HG03108 (cell line): ENCODE data around the gene GAB2.

Source experiments
- ATAC-seq: cut with Tn5 transposase; IDR thresholded peaks from one replicate; pipeline ENCODE4 v1.9.1; 2021; ENCODE audit warnings: moderate library complexity; ENCODE audit not compliant: unreplicated experiment

GAB2 gene

DNA sequence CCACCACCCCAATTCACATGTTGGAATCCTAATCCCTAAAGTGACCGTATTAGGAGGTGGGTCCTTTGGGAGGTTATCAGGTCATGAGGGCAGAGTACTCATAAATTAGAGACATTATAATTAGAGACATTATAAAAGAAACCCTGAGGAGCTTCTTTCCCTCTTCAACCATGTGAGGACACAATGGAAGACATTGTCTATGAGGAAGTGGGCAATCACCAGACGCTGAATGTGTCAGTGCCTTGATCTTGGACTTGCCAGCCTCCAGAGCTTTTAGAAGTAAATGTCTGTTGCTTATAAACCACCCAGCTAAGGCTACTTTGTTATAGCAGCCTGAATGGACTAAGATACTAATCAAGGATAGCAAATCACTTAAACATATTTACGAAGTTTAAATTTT lies 14.8 kb downstream of the GAB2 start:
- ATAC-seq: no peak

DNA sequence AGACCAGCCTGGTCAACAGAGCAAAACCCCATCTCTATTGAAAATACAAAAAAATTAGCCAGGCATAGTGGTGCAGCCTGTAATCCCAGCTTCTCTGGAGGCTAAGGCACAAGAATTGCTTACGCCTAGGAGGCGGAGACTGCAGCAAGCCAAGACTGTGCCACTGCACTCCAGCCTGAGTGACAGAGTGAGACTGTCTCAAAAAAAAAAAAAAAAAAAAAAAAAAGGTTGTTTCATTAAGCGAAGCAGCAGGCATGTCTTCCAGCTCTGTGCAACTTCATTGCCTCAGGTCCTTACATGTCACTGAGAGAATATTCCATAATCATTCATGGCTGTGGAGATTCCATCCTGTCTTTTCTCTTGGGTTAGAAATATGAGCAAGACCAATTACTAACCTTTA lies 16.9 kb downstream of the GAB2 start:
- no peak for ATAC-seq

GRCh38 chr11:78400116-78400515 lies 17.5 kb downstream of the GAB2 start:
- ATAC-seq: no peak

DNA sequence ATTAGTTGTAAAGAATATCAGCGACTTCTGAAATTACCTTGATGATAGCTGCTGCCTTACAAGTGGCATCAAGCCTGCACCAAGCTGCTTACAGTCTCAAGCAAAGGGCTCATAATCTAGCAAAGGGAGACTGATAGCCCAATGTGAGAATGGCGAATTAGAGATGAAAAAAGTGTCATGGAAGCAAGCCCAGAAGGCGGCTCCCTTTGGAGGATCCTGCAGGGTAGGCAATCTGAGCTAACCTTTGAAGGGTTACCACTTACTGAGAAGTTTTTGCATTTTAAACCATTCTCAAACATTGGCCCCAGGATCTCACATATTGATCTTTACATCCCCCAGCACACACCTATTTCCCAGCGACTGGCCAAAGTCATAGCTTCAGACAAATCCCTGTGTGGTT lies 18.5 kb downstream of the GAB2 start:
- ATAC-seq: no peak

GRCh38 chr11:78398715-78399114 lies 18.9 kb downstream of the GAB2 start:
- ATAC-seq: no peak

DNA sequence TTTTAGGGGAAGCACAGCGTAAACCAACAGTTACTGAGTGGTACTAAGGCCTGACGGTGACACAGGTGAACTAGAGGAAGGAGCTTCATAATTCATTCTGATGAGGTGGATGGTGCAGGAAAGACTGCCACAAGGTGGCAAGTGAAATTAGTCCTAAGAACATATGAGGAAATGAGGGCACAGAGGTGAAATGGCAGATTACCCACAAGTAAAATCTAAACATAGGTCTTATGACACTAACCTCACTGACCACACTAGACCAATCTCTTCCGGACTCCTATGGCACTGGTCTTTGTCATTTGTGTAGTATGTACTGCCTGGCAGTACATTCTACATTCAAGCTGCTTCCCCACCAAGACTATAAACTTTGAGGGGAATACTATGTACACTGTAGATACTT lies 20.2 kb downstream of the GAB2 start:
- ATAC-seq: peak; percentile 93

DNA sequence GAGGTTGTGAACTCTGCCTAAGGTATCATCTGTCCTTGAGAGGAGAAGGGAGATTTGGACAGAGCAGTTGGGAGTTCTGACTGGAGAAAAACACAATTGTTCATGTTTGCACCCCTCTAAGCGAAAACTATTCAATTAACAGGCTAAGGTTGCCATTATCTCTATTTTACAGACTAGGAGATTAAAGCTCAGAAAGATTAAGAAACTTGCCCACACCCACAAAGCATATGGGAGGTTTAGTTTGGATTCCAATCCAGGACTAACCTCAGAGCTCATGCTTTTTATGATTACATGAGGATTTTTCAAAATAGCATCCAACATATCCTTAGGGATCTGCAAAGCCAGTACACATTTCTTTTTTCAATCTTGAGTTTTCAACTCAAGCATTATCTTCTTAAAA lies 22.0 kb downstream of the GAB2 start:
- ATAC-seq: no peak

DNA sequence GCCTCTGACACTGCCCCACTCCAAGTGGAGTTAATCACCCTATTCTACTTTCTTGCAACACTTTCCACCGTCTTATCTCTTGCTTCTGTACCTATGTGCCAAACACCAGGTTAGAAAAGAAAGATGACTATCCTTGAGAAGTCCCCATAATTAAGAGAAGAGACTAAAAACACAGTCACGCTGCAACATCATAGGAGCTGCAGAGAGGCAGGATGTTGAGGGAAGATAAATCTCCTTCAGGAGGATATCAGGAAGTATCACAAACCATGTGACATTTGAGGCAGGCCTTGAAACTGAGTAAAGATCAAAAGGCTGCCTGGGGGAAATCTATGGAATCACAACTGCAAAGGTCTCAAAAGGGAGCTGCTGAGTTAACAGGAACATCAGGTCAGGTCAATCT lies 24.8 kb downstream of the GAB2 start:
- ATAC-seq: no peak

DNA sequence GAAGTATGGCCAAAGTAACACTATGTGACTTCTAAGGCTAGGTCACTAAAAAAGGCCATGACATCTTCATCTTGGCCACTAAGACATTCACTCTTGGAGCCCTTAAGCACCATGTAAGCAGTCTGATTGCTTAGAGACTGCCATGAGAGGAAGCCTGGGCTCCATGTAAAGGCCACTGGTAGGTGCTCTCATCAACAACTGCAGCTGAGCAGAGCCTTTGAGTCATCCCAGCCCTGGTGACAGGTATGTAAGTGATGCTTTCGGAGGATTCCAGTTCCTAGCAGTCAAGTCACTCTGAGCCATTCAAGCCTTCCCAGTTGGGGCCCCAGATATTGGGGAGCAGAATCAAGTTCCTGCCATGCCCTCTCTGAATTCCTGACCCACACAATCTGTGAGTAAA lies 26.2 kb downstream of the GAB2 start:
- ATAC-seq: no peak

DNA sequence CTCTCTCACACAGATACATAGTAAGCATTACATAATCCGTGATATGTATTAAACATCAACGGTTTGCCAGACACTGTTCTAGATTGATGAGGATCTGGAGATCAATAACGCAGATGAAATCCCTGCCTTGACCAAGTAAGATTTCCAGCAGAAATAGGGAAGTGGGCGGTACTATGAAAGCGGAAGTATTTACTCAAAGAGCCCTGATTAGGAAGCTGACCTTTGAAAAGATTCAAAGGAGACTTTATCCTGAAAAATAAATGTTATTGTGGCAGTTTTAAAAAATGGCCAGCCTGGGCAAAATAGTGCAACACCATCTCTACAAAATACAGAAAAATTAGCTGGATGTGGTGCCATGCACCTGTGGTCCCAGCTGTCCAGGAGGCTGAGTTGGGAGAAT lies 26.8 kb downstream of the GAB2 start:
- ATAC-seq: no peak

- no peak for ATAC-seq
Observed at GRCh38 chr11:78386215-78386941, 31.2 kb downstream of the GAB2 start.

DNA sequence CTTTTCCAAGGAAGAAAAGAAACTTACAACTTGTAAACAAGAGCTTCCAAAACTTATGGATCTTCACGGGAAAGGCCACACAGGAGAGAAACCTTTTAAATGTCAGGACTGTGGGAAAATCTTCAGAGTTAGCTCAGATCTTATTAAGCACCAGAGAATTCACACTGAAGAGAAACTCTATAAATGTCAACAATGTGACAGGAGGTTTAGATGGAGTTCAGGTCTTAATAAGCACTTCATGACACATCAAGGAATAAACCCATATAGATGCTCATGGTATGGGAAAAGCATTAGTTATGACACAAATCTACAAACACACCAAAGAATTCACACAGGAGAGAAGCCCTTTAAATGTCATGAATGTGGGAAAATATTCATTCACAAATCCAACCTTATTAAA lies 32.4 kb downstream of the GAB2 start:
- ATAC-seq: no peak

DNA sequence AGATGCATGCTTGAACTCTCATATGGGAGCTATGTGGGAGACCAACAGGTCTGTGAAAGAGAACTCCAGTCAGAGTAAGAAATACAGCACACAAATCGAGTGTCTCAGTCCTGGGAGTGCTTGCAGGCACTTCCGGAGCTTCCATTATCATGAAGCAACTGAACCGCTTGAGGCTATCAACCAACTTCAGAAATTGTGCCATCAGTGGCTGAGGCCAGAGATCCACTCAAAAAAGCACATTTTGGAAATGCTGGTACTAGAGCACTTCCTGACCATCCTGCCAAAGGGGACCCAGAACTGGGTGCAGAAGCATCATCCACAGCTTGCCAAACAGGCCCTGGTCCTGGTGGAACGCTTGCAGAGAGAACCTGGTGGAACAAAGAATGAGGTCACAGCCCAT lies 33.4 kb downstream of the GAB2 start:
- no peak for ATAC-seq

DNA sequence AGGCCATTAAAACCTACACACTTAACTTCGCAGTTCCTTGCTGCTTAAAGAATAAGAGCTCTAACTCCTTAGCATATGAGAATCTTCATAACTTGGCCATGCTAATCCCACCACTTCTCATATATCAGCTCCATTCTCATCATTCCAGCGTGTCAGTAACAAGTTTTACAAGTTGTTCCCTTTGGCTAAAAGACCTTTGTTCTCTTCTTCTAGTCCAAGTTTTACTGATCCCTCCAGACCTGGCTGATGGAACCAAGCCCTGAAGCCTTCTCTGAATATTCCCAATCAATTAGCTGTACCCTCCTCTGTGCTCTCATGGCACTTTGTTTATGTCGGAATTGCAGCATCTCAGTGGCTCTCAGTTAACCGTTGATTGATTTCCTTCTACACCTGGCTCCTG lies 35.8 kb downstream of the GAB2 start:
- ATAC-seq: no peak

DNA sequence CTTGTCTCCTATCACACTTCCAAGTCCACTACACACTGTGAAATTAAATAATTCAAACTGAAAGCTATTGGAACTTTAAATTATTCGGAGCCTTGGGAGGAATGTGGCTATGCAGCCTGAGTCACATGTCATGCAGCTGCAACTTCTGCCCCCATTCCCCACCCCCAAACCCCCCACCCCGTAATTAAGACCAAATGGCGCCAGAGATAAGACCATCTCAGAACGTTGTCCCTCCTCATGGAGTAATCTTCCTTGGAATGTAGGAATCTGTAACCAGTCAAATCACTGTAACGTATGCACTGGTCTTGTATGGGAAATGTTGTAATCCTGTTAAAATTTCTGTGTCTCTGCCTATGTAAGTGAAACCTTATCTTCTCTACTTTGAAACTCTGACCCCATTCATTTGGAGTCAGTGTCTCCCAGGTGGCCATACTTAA lies 37.0 kb downstream of the GAB2 start:
- ATAC-seq: no peak

GRCh38 chr11:78379039-78379670 lies 38.5 kb downstream of the GAB2 start:
- ATAC-seq: no peak

GRCh38 chr11:78377625-78378418 lies 39.8 kb downstream of the GAB2 start:
- no peak for ATAC-seq

GRCh38 chr11:78376858-78377257 lies 40.8 kb downstream of the GAB2 start:
- no peak for ATAC-seq

DNA sequence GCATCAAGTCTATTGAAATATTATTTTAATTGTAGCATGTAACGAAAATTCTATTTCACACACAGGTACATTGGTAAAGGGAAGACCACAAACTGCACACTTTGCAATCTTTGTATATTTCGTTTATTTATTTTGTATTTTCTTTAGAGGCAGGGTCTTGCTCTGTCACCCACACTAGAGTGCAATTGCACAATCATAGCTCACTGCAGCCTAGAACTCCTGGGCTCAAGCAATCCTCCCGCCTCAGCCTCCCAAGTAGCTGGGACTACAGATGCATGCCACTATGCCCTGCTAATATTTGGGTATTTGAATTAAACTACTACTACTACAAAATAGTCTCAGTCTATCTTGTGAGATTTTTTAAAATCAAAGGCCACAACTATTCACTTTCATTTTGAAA lies 42.7 kb downstream of the GAB2 start:
- ATAC-seq: no peak

DNA sequence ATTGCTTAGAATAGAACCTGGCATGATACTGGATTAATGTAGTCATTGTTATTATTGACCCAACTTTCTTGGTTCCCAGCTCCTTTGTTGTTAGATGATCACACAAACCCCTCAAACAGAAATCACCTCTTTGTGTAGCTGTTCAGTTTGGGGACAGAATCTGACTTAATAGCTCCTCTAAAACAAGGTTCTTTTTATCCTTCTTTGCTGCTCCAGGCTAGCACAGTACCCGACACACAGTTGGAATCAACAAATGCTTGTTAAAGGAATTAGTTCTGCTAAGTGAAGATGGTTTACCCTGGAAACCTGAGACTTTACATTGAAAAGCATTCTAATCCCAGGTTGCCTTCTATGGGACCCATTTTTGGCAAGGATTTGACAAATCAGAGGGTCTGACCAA lies 43.9 kb downstream of the GAB2 start:
- no peak for ATAC-seq

- ATAC-seq: no peak
Observed at GRCh38 chr11:78372114-78372768, 45.4 kb downstream of the GAB2 start.
